ENCODE data around the gene OR1F1. TPM values are rescaled to one million over a fixed set of nuclear protein-coding genes. Genes with fewer than 3 reads are reported as not detected.

Gene OR1F1
- total RNA-seq, 1 donor from 2014 or later: not detected

DNA sequence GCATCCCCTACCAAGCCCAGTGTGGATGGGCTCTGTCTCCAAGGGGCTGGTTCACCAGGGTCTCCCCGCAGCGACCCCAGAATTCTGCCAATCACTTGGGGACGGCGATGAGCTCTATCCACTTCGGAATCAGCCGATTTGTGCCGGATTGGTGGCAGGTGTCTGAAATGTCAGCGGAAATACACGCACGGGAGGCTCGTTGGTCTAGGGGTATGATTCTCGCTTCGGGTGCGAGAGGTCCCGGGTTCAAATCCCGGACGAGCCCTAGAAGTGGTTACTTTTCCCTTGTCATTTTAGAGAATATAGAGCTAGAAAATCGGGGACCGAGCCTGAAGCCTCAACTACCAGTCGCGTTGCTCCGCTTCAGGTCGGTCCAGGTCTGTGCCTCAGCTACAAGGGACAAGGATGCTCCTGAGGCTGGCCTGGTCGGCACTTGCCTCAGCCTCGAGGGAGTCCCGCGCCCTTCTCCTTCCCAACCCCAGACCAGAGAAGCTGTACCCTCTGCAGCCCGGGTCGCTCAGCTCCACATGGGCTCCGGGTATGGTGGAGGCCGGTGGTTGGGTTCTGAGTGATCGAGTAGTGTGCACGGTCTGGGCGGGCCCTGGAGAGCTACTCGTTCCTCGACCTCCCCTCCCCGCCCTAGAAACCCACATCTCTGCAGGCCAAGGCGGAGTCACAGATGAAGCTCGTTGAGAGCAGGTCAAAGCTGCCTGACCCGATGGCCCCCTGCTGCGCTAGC is 16.0 kb upstream of the OR1F1 start:
- Histone ChIP-seq H3K4me1 (peaks cover 6 to 9% of the 10 kb centered on the region in 2 donors), H3K9me3 (no peaks in the 10 kb centered on the region), H3K4me3 (no peak overlapping the region), H3K27me3 (peaks cover 33% of the 10 kb centered on the region), H3K36me3 (no peaks in the 10 kb centered on the region), H3K27ac (no peak overlapping the region)
- DNase-seq (ENCODE audit: low spot score in 2 of 2): no peak
- TF ChIP-seq, protein P1, sequence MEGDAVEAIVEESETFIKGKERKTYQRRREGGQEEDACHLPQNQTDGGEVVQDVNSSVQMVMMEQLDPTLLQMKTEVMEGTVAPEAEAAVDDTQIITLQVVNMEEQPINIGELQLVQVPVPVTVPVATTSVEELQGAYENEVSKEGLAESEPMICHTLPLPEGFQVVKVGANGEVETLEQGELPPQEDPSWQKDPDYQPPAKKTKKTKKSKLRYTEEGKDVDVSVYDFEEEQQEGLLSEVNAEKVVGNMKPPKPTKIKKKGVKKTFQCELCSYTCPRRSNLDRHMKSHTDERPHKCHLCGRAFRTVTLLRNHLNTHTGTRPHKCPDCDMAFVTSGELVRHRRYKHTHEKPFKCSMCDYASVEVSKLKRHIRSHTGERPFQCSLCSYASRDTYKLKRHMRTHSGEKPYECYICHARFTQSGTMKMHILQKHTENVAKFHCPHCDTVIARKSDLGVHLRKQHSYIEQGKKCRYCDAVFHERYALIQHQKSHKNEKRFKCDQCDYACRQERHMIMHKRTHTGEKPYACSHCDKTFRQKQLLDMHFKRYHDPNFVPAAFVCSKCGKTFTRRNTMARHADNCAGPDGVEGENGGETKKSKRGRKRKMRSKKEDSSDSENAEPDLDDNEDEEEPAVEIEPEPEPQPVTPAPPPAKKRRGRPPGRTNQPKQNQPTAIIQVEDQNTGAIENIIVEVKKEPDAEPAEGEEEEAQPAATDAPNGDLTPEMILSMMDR (IDR thresholded peaks at IDR 0.05): no peak
- intact Hi-C loops (cut with DNase I): no loop called here

DNA sequence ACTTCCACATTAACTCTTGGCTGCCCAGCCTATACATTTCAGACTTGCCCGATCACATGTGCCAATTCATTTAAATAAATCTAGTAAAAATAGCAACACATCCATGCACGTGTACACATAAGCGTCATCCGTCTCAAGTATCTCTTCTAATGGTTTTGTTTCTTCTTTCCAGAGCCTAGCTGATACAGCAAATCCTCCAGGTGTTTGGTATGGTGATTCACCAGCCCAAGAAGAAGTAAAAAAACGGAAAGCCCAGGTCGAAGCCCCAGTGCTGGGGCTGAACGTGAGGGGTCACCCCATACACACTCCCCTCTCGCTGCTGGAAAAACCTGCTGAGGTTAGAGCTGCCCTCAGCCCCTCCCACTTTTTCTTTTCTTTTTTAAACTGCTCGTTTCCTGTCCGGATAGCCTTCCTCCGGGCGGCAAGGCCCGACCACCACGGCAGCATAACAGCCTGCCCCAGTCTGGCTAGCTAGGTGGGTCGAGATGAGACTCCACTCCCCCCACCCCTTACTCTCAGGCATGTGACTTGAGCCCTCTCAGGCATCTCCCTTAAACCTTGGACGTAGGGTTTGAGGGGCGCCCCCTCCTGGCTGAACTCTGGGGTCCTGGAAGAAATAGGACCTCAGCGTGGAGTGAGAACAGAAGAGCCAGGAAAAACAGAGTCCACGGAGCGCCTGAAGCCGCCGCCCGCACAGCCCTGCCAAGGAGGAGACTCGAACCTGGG is 13.9 kb upstream of the OR1F1 start:
- TF ChIP-seq, protein P1 (IDR thresholded peaks at IDR 0.05): no peak
- Histone ChIP-seq H3K27me3 (peaks cover 33% of the 10 kb centered on the region), H3K36me3 (no peaks in the 10 kb centered on the region), H3K9me3 (no peaks in the 10 kb centered on the region), H3K27ac (no peak overlapping the region), H3K4me3 (no peak overlapping the region), H3K4me1 (peaks cover 6 to 9% of the 10 kb centered on the region in 2 donors)
- DNase-seq (ENCODE audit: low spot score in 2 of 2): no peak
- intact Hi-C loops (cut with DNase I): no loop called here

DNA sequence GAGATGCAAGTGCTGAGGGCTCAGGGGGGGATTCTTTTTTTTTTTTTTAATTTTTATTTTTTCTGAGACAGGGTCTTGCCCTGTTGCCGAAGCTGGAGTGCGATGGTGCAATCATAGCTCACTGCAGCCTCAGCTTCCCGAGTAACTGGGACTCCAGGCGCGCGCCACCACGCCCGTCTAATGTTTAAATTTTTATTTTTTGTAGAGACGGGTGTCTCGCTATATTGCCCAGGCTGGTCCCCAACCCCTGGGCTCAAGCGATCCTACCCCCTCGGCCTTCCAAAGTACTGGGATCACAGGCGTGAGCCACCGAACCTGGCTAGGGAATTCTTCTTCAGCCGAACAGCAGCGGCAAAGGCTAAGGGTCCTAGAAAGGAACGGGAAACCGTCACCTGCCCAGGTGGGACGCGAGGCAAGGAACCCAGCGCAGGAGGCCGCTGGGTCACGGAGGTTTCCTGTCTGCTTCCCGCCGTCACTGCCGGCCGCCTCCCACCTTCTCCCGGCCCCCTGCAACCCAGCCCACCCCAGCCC is 13.3 kb upstream of the OR1F1 start:
- Histone ChIP-seq H3K27me3 (peaks cover 33% of the 10 kb centered on the region), H3K4me3 (no peak overlapping the region), H3K27ac (no peak overlapping the region), H3K36me3 (no peaks in the 10 kb centered on the region), H3K9me3 (no peaks in the 10 kb centered on the region), H3K4me1 (peaks cover 6 to 9% of the 10 kb centered on the region in 2 donors)
- intact Hi-C loops (cut with DNase I): no loop called here
- no peak for DNase-seq (ENCODE audit: low spot score in 2 of 2)
- TF ChIP-seq, protein P1 (IDR thresholded peaks at IDR 0.05): no peak

DNA sequence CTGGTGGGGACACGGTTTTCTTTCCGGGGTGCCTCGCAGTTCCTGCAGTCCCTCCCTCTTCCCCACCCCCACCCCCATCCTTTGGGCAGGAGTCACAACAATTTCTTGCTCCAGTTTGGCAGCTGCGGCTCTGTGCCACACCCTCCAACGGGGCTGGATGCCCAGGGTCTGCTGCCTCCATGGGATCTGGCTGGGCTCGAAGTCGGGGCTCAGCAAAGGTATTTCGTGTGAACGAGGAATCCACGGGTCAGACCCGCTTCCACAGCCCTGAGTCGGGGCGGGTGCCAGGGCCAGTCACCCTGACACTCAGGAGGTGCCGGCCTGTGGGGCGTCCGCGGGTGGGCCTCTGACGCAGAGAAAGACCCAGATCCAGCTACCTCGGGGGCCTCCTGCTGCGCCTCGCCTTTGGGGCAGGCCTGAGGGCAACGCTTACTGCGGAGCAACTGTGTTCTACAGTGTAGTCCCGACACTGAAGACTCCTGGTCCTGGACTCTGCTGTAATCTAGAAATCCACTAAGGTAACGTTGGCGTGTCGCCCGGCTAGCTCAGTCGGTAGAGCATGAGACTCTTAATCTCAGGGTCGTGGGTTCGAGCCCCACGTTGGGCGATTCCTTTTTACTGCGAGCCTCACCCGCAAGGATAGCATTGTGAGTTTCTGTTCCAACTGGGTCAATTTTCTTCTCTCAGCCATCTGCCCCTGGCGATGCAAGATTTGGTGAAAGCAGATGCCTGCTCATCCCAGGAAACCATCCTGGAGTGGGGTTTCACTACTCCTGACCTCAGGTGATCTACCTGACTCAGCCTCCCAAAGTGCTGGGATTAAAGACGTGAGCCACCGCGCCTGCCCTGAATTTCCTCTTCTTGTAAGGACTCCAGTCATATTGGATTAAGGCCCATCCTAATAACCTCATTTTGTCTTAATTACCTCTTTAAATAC is 12.6 kb upstream of the OR1F1 start:
- TF ChIP-seq, protein P1 (IDR thresholded peaks at IDR 0.05): no peak
- peaks cover 4 to 9% of the 10 kb centered on the region in 2 donors for H3K4me1 ChIP-seq
- H3K36me3 ChIP-seq: no peaks in the 10 kb centered on the region
- intact Hi-C loops (cut with DNase I): no loop called here
- H3K27ac ChIP-seq: no peak overlapping the region
- H3K27me3 ChIP-seq: peaks cover 33% of the 10 kb centered on the region
- H3K4me3 ChIP-seq: no peak overlapping the region
- no peak for DNase-seq (ENCODE audit: low spot score in 2 of 2)
- no peaks in the 10 kb centered on the region for H3K9me3 ChIP-seq

DNA sequence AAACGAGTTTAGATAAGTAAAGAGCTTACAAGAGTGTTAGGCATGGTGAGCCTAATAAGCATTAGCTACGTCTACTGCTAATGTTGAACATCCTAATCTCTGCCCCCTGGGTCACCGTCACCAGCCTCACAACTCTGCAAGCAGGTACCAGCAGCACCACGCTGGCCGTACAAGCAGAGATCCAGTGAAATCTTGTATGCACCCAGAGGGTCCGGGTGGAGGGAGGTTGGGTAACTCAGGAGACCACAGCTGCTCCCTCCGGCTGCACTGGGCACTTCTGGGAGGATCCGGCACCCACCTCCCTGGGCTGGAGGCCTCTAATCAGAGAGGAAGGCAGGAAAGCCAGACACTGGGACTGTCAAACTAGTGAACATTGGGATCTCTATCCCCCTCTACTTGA is 8.4 kb upstream of the OR1F1 start:
- peaks cover 12% of the 10 kb centered on the region for H3K27me3 ChIP-seq
- no peak overlapping the region for H3K4me3 ChIP-seq
- intact Hi-C loops (cut with DNase I): no loop called here
- DNase-seq (ENCODE audit: low spot score in 2 of 2): no peak
- TF ChIP-seq, protein P1 (IDR thresholded peaks at IDR 0.05): no peak
- peaks cover 3 to 4% of the 10 kb centered on the region in 2 donors for H3K4me1 ChIP-seq
- H3K36me3 ChIP-seq: no peaks in the 10 kb centered on the region
- no peaks in the 10 kb centered on the region for H3K9me3 ChIP-seq
- H3K27ac ChIP-seq: no peak overlapping the region

Measured in ascending aorta (tissue), 2 donors.